Stimulated activated effector memory CD8-positive, alpha-beta T cell treated with anti-CD3 and anti-CD28 coated beads, Interleukin-12 subunit alpha, Interleukin-12 subunit beta, amount 100 ng/mL, for 72 hours (primary cell): ENCODE measurements around the gene GOLGA6L7.
"Not testable (repeated sequence)": the region's sequence is repeated elsewhere in the genome, so short reads cannot be mapped to it uniquely, and the experiment has no call there.

Experiments
- ATAC-seq: fragments of 150-1000 bp; cut with Tn5 transposase; 2 replicates; pipeline ENCODE4 v1.10.0; 2021
- DNase-seq, 2 donors: peaks; one replicate each; pipeline ENCODE4 v3.0.0; 2021 to 2022; ENCODE audit warnings: low spot score in 2 of 2
- H3K27ac Mint-ChIP-seq: one replicate; pipeline ENCODE4 v1.8.0; 2022; ENCODE audit warnings: mild to moderate bottlenecking, mixed read lengths
- H3K36me3 Mint-ChIP-seq: one replicate; pipeline ENCODE4 v1.8.0; 2022; ENCODE audit warnings: mild to moderate bottlenecking, mixed read lengths
- H3K4me1 Mint-ChIP-seq: one replicate; pipeline ENCODE4 v1.8.0; 2022; ENCODE audit warnings: mixed read lengths
- H3K4me3 Mint-ChIP-seq: one replicate; pipeline ENCODE4 v1.8.0; 2022; ENCODE audit warnings: mild to moderate bottlenecking, mixed read lengths
- H3K9me3 Mint-ChIP-seq: one replicate; pipeline ENCODE4 v1.8.0; 2022; ENCODE audit warnings: mixed read lengths

GOLGA6L7 gene

DNA sequence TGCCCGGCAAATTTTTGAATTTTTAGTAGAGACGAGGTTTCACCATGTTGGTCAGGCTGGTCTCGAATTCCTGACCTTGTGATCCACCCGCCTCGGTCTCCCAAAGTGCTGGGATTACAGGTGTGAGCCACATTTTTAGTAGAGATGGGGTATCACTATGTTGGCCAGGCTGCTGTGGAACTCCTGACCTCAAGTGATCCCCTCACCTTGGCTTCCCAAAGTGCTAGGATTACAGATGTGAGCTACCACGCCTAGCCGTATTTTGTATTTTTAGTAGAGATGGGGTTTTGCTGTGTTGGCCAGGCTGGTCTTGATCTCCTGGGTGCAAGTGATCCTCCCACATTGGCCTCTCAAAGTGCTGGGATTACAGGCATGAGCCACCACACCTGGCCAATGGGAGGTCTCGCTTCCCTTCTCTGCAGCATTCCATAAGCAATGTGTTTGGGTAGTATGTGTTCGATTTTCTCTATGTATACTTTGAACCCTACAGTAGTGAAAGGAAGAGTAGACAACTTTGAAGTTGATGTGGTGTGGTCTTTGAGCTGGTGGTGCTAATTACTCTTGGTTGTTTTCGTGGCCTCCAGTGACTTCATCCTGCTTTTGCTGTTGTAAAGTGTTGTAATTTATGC, 13.4 kb downstream of the GOLGA6L7 start:
- ATAC-seq, H3K4me1 Mint-ChIP-seq, H3K9me3 Mint-ChIP-seq, DNase-seq, H3K36me3 Mint-ChIP-seq, H3K4me3 Mint-ChIP-seq, H3K27ac Mint-ChIP-seq: not testable (repeated sequence)

DNA sequence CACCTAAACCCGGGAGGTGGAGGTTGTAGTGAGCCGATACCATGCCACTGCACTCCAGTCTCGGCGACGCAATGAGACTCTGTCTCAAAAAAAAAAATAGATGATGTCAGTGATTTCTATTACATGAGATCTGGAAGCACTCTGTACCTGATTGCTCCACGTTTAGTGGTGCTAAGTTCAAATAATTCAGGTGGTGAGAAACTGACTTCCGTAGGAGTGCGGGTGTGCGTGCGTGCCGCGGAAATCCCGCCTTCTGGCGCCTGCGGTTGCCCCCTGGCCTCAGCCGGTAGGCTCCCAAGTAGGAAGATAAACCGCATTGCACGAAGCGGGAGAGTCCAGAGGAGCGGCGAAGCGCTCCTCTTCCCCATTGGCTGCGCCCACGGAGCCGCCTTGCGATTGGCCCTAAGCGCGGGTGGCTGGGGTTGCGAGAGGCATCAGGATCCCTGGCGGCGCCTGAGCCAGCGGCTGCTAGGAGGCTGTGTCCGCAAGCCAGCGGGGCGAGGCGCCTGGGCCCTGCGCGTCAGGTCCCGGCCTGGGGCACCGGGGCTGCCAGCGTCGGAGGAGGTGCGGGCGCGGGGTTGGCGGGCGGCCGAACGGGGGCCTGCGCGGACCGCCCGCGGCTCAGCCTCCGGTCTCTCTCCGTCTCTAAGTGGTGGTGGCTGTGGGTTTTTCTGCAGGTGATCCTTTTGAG, 16.4 kb downstream of the GOLGA6L7 start:
- H3K4me1 Mint-ChIP-seq, H3K9me3 Mint-ChIP-seq, H3K36me3 Mint-ChIP-seq, H3K27ac Mint-ChIP-seq: not testable (repeated sequence)
- DNase-seq (peak; percentile 8 to 68), ATAC-seq (peak; percentile 82)
- H3K4me3 Mint-ChIP-seq, result peak overlapping the region; percentile 61

DNA sequence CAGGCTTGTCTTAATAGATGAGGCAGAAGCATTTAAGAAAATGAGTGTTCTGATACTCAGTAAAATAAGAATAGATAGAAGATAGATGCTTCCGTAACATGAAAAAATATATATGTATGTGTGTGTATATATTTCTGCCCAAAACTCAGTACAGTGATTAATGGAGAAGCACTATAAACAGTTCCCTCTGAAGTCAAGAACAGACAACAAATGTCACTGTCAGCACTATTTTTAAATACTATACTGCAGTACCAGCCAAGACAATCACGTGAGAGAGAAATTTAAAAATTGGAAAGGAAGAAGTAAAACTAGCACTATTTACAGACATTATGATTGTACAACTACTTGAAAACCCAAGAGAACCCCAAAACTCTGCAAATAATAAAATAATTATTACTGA, 27.0 kb downstream of the GOLGA6L7 start:
- not testable (repeated sequence) for DNase-seq, H3K9me3 Mint-ChIP-seq, ATAC-seq, H3K36me3 Mint-ChIP-seq, H3K4me3 Mint-ChIP-seq, H3K4me1 Mint-ChIP-seq, H3K27ac Mint-ChIP-seq

DNA sequence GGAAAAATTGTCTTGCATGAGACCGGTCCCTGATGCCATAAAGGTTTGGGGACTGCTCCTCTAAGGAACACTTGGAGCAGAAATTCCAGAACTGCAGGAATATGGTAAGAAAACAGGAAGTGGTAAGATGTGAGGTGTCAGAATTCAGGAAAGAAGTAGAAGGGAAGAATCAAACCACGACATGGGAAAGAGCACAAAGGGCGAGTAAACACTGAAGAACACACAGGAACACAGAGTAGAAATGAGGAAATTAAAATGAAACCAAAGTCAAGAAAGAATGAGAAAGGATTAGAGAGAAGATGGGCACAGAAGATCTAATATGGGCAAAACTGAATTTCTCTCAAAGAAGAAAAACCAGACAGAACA, 28.5 kb downstream of the GOLGA6L7 start:
- not testable (repeated sequence) for H3K36me3 Mint-ChIP-seq, H3K4me3 Mint-ChIP-seq, DNase-seq, ATAC-seq, H3K27ac Mint-ChIP-seq, H3K4me1 Mint-ChIP-seq, H3K9me3 Mint-ChIP-seq

DNA sequence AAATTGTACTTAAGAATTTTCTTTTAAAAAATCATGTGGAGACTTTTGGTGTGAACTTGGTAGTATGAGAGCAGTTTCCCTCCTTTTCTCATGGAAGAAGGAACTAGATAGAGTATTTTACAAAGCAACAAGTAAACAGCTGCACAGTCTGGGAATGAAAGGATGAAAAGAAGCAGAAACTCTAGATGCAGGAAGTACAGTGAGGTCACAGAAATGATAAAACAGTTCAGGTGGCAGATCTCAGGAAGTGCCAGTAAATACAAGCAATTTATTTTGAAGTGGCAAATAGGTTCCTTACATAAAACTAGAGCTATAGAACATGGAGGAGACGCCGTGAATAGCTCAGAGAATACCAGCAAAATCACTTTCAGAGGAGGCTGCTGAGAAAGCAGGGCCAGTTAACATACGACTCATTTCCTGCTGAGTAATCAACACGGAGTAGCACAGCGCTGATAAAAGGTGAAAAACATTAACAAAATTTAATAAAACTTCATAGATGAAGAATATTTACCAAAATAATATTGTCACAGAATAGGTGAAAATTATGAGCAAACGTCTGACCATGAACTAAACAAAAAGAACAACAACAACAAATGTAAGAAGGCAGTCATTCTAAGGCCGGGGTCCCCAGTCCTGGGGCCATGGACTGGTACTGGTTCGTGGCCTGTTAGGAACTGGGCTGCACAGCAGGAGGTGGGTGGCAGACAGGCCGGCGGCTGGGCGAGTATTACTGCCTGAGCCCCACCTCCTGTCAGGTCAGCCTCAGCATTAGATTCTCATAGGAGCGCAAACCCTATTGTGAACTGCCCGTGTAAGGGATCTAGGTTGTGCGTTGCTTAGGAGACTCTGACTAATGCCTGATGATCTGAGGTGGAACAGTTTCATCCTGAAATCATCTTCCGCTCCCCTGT, 29.2 kb downstream of the GOLGA6L7 start:
- not testable (repeated sequence) for H3K9me3 Mint-ChIP-seq, H3K4me3 Mint-ChIP-seq, H3K36me3 Mint-ChIP-seq, H3K4me1 Mint-ChIP-seq, DNase-seq, H3K27ac Mint-ChIP-seq
- peak; percentile 76 for ATAC-seq

DNA sequence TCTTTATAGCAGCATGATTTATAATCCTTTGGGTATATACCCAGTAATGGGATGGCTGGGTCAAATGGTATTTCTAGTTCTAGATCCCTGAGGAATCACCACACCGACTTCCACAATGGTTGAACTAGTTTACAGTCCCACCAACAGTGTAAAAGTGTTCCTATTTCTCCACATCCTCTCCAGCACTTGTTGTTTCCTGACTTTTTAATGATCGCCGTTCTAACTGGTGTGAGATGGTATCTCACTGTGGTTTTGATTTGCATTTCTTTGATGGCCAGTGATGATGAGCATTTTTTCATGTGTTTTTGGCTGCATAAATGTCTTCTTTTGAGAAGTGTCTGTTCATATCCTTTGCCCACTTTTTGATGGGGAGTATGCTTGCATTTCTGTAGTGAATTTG, 30.3 kb downstream of the GOLGA6L7 start:
- H3K27ac Mint-ChIP-seq, H3K9me3 Mint-ChIP-seq, DNase-seq, H3K36me3 Mint-ChIP-seq, H3K4me1 Mint-ChIP-seq, ATAC-seq, H3K4me3 Mint-ChIP-seq: not testable (repeated sequence)

DNA sequence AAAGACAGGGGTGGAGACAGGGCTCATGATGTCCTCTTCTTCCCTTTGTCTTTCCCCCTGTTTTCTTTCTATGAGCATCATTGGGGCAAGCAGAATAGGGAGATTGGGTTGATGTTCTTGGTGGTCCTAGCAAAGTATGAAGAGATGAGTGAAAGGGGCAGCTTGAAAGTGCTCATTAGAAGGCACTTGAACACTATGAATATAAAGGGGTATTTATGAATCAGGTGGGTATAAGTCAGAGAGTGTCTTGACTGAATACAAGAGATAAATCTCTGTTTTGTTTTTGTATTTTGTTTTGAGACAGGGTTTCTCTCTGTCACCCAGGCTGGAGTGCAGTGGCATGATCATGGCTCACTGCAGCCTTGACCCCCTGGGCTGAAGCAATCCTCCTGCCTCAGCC, 34.4 kb downstream of the GOLGA6L7 start:
- H3K4me1 Mint-ChIP-seq, H3K9me3 Mint-ChIP-seq, H3K27ac Mint-ChIP-seq, DNase-seq, H3K4me3 Mint-ChIP-seq, H3K36me3 Mint-ChIP-seq: not testable (repeated sequence)
- ATAC-seq, result peak; percentile 65

DNA sequence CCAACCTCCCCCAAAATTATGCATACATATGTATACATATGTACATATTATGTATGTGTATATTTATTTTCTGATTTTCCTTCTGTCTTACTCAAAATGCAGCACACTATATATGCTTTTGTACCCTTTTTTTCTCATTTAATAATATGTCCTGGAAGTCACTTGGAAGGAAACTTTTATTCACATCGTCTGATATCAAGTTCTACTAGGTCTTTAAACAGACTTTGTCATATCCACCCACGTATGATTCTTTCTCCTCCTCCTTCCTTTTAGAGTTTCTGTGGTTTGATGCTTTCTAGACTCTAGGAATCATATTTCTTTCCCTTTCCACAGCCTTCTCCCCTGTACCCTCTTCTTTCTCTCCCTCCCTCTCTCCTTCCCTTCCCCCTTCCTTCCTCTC, 35.1 kb downstream of the GOLGA6L7 start:
- H3K4me3 Mint-ChIP-seq, ATAC-seq, H3K27ac Mint-ChIP-seq: not testable (repeated sequence)

DNA sequence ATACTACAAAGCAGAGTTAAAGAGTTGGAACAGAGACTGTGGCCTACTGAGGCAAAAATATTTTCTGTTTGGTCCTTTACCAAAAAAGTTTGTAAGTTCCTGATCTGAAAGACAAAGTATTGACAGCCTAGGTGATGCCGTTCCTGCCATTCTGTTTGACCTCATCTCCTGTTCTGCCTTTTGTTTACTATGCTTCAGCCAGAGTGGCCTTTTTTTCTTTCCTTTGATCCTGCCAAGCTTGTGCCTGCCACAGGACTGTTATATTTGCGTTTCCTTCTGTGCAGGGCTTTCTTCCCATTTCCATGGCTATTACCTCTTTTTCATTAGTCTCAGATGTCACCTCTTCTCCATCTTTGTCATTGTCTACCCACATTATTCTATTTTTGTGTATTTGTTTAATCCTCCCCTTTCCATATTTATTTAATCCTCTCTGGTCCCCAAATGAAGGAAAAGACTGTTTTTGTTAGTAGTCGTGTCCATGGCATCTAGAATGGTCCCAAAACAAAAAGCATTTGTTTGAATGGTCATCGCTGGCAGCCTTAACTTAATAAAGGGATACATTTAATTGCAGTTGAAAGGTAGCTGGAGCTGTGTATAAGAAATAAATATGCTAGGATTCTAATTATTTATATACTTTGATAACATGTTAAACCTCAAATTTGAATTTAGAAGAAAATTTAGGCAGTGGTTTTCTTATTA, 36.4 kb downstream of the GOLGA6L7 start:
- ATAC-seq, H3K36me3 Mint-ChIP-seq, H3K9me3 Mint-ChIP-seq, H3K4me1 Mint-ChIP-seq, H3K4me3 Mint-ChIP-seq, H3K27ac Mint-ChIP-seq, DNase-seq: not testable (repeated sequence)

More for the DNA sequence above, 35.1 kb downstream of the GOLGA6L7 start:
- not testable (repeated sequence) for H3K36me3 Mint-ChIP-seq, H3K4me1 Mint-ChIP-seq, DNase-seq, H3K9me3 Mint-ChIP-seq

DNA sequence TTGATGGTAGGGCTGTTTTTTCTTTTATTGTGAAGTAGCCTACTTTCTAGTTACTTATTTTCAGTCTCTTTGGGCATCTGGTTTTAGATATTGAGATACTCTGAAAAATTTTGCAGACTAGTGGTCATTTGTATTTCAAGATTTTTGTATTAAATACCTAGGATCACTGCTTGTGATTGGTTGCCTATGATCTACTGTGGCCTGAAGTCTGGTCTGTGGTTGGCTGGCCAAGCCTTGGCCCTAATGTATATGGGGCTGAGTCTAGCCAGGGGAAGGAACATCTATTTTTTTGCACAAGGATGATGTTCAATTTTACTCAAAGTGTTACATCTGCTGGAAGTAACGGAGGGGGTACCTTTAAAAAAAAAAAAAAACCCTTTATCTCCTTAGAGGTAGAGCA, 38.0 kb downstream of the GOLGA6L7 start:
- not testable (repeated sequence) for ATAC-seq, H3K27ac Mint-ChIP-seq, H3K9me3 Mint-ChIP-seq, H3K4me1 Mint-ChIP-seq, H3K36me3 Mint-ChIP-seq, H3K4me3 Mint-ChIP-seq, DNase-seq

DNA sequence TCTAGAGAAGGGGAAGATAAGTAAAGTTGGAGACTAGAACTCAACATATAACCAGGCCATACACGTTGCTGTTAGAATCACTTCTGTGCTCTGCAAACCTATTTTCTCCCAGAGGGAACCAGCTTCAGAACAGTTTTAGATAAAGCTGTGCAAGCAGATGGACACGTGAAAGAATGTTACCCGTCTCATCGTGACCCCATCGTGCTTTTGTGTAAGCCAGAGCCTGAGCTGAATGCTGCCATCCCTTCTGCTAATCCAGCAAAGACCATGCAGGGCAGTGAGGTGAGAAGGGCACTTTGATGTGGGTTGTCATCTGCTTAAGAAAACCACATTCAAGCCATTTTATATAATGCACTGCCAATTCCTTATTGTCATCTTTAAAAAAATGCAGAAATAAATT, 40.3 kb downstream of the GOLGA6L7 start:
- ATAC-seq, H3K27ac Mint-ChIP-seq, H3K9me3 Mint-ChIP-seq, H3K4me1 Mint-ChIP-seq, H3K36me3 Mint-ChIP-seq, DNase-seq, H3K4me3 Mint-ChIP-seq: not testable (repeated sequence)

DNA sequence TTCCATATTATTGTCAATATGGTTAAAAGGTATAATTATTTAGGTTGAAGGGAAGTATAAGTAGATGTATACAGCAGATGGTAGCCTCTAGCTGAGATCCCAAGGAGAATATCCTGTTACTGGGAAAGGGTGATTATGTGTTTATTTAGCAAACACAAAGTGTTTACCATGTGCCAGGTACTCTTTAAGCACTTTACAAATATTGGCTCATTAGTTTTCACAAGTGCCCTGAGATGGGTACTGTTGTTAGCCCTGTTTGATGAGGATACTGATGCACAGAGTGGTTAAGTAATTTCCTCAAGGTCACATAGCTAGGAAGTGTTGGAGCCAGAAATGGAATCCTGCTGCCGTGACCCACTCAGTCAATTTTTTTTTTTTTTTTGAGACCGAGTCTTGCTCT, 48.1 kb downstream of the GOLGA6L7 start:
- not testable (repeated sequence) for H3K4me3 Mint-ChIP-seq, H3K36me3 Mint-ChIP-seq, H3K9me3 Mint-ChIP-seq, DNase-seq, H3K27ac Mint-ChIP-seq, H3K4me1 Mint-ChIP-seq, ATAC-seq

DNA sequence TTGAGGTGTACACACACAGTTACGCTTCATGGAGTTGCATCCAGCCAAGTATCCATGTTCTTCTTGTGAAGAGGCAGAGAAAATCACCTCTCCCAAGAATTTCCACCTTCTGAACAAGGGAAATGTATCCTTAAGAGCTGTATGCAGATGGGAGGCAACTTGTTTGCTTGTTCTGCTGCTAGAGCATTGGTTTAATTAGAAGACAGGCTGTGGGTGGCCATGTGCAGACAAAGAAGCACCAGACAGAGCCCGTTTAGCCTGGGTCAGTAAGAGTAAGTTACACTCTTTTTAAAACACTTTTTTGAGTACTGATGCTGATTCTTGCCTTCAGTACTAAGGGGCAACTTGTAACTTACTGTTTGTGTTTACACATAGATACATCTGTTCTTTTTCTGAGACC, 50.2 kb downstream of the GOLGA6L7 start:
- DNase-seq, H3K9me3 Mint-ChIP-seq, H3K36me3 Mint-ChIP-seq, H3K27ac Mint-ChIP-seq, H3K4me3 Mint-ChIP-seq, H3K4me1 Mint-ChIP-seq, ATAC-seq: not testable (repeated sequence)

DNA sequence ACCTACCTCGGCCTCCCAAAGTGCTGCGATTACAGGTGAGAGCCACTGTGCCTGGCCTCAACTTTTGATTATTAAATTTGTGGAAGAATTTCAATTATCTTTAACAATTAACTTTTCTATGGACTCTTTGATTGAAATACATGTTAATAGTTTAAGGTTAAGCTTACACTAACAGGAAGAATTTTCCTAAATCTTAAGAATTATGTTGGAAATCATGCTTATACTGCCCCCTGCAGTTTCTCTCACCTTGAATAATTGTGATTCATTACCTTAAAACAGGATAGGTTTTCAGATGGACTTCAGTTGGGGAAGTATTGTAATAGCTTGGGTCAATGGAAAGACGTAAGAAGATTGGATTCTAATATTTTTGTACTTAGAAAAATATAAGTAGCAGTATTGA, 54.2 kb downstream of the GOLGA6L7 start:
- not testable (repeated sequence) for H3K4me1 Mint-ChIP-seq, DNase-seq, H3K9me3 Mint-ChIP-seq, H3K27ac Mint-ChIP-seq, H3K4me3 Mint-ChIP-seq, H3K36me3 Mint-ChIP-seq, ATAC-seq
